K562 (cell line): ENCODE results near the gene KRT36. TPM values are rescaled to one million over a fixed set of nuclear protein-coding genes. Genes with fewer than 3 reads are reported as not detected.

ENCODE experiments used
- ATF7 ChIP-seq: fragments of 450-650 bp; IDR thresholded peaks from 2 replicates; pipeline ENCODE4 v1.7.1; 2014; ENCODE audit warnings: mild to moderate bottlenecking, moderate library complexity
- CAMTA2 ChIP-seq: fragments of 250-450 bp; sonication (Bioruptor Pico); conservative IDR thresholded peaks from 2 replicates; pipeline ENCODE4 v1.5.1; 2022
- HMG20A ChIP-seq: fragments of 450-650 bp; formaldehyde crosslinking; conservative IDR thresholded peaks from 2 replicates; pipeline ENCODE4 v1.4.0; 2020; ENCODE audit warnings: mild to moderate bottlenecking, mixed read lengths
- IRF2 ChIP-seq: sonication (generic); formaldehyde crosslinking; IDR thresholded peaks from 2 replicates; pipeline ENCODE4 v1.8.1; 2022; ENCODE audit warnings: mild to moderate bottlenecking, missing genetic modification reagents
- KAT2B ChIP-seq: IDR thresholded peaks from one replicate; pipeline ENCODE4 v1.6.1; 2012; ENCODE audit warnings: low read depth, mild to moderate bottlenecking, control low read depth, inconsistent platforms, low read length, moderate library complexity
- KHSRP ChIP-seq: fragments of 450-650 bp; IDR thresholded peaks from 2 replicates; pipeline ENCODE4 v1.6.1; 2017
- MYNN ChIP-seq, 2 experiments: sonication (generic); formaldehyde crosslinking in 1 of 2; IDR thresholded peaks; 2 replicates each; pipeline versions ENCODE4 v1.5.0 to v1.6.1; 2016 to 2020; ENCODE audit warnings: antibody characterized with exemption in 1 of 2, missing genetic modification reagents in 1 of 2
- POLR2G ChIP-seq: fragments of 200-400 bp; formaldehyde crosslinking; IDR thresholded peaks from 2 replicates; pipeline ENCODE4 v1.6.1; 2017; ENCODE audit warnings: low read depth, mild to moderate bottlenecking, antibody characterized with exemption, low read length, moderate library complexity
- POLR2H ChIP-seq: IDR thresholded peaks from 2 replicates; pipeline ENCODE4 v1.6.1; 2016; ENCODE audit warnings: missing genetic modification characterization, low read depth, mild to moderate bottlenecking, control low read depth, missing compliant biosample characterization, moderate library complexity
- SPI1 ChIP-seq: IDR thresholded peaks from 2 replicates; pipeline ENCODE4 v1.6.1; 2011; ENCODE audit warnings: low read depth, low read length, control low read depth, borderline replicate concordance
- STAT5A ChIP-seq: IDR thresholded peaks from 2 replicates; pipeline ENCODE4 v1.6.1; 2012; ENCODE audit warnings: low read length, inconsistent platforms, borderline replicate concordance
- TAF7 ChIP-seq: fragments of 450-650 bp; IDR thresholded peaks from 2 replicates; pipeline ENCODE4 v1.6.1; 2016; ENCODE audit warnings: missing genetic modification characterization, missing compliant biosample characterization
- TSC22D4 ChIP-seq: fragments of 450-650 bp; IDR thresholded peaks from 2 replicates; pipeline ENCODE4 v1.6.1; 2016; ENCODE audit warnings: missing genetic modification characterization, missing biosample characterization, control low read depth
- ZBTB40 ChIP-seq, 2 experiments: fragments of 450-650 bp in 1 of 2; sonication (generic) in 1 of 2; formaldehyde crosslinking in 1 of 2; IDR thresholded peaks; 2 replicates each; pipeline versions ENCODE4 v1.7.1 to v1.9.0; 2016 to 2022; ENCODE audit warnings: inconsistent platforms in 1 of 2, mild to moderate bottlenecking in 1 of 2, missing genetic modification reagents in 1 of 2
- ZC3H4 ChIP-seq: sonication (generic); formaldehyde crosslinking; IDR thresholded peaks from 2 replicates; pipeline ENCODE4 v1.9.0; 2021; ENCODE audit warnings: missing genetic modification reagents, borderline replicate concordance
- ZEB2 ChIP-seq: fragments of 450-650 bp; IDR thresholded peaks from 2 replicates; pipeline ENCODE4 v1.6.1; 2016
- ZNF436 ChIP-seq: fragments of 250-450, 450-650 bp; sonication (Bioruptor Pico); formaldehyde crosslinking; IDR thresholded peaks from 2 replicates; pipeline ENCODE4 v1.7.0; 2020; ENCODE audit warnings: mild to moderate bottlenecking
- ZNF699 ChIP-seq: fragments of 250-450 bp; sonication (Bioruptor Pico); IDR thresholded peaks from 2 replicates; pipeline ENCODE4 v1.8.0; 2021; ENCODE audit warnings: mild to moderate bottlenecking, moderate library complexity; ENCODE audit not compliant: insufficient replicate concordance
- polyA plus RNA-seq, 8 experiments: library from polyadenylated mRNA; depleted of rRNA in 4 of 8; stranded (reverse) in 5 of 8; unstranded in 3 of 8; fragments of >200 nt; fragmentation: Nextera tagmentation in 2 of 8; fragmentation: Illumina TruSeq in 1 of 8; extraction: Ambion mirVana in 2 of 8; extraction: Trizol in 1 of 8; gene quantifications; 2 replicates each; pipeline versions ENCODE4 v1.2.1 to v1.2.3, GENCODE V29; 2011 to 2014; ENCODE audit warnings: inconsistent platforms in 1 of 8, missing spikeins in 1 of 8
- total RNA-seq, 7 experiments: library from RNA; depleted of rRNA in 6 of 7; stranded (reverse); fragments of >200 nt in 6 of 7; fragmentation: Illumina TruSeq in 2 of 7; extraction: Trizol in 2 of 7; gene quantifications; 2 replicates each; pipeline versions ENCODE4 v1.2.1 to v1.2.3, GENCODE V29; 2011 to 2021; ENCODE audit warnings: low replicate concordance in 1 of 7

KRT36 gene
- total and polyA plus RNA-seq, 9 of the 15 experiments (the other 6 are each of a cell fraction or from before 2014, with no cell fraction given), result 0.04 TPM; not detected in 8

- TF ChIP-seq TSC22D4 (tag) (no peak), ATF7 (0 out of 2 replicates have a peak, but pooled peaks have one; percentile 42), POLR2H (tag) (no peak), SPI1 (peak; percentile 90), ZNF699 (no peak), TAF7 (tag) (no peak), MYNN (IDR thresholded peaks at IDR 0.05) (peak; percentile 83), MYNN (CRISPR knock-in tag; IDR thresholded peaks at IDR 0.05) (no peak), ZC3H4 (CRISPR knock-in tag) (no peak), ZBTB40 (IDR thresholded peaks at IDR 0.05) (no peak), ZBTB40 (CRISPR knock-in tag; IDR thresholded peaks at IDR 0.05) (no peak), POLR2G (peak; percentile 49; the same call in 1 of the 2 replicates), KHSRP (no peak), ZEB2 (no peak; the same call in 1 of the 2 replicates), HMG20A (no peak), ZNF436 (CRISPR knock-in tag) (no peak), CAMTA2 (CRISPR knock-in tag) (no peak), IRF2 (CRISPR knock-in tag) (no peak), STAT5A (no peak), KAT2B (no peak)
These were observed 7.2 kb upstream of the KRT36 start (continued) for GRCh38 chr17:41496803-41497484.
